HS-27A (cell line): ENCODE results near the gene ZDHHC1.

Source experiments
- DNase-seq: peaks from one replicate; pipeline ENCODE4 v3.0.0-alpha.2; 2012; ENCODE audit warnings: low read depth, missing footprints

Gene ZDHHC1

DNA sequence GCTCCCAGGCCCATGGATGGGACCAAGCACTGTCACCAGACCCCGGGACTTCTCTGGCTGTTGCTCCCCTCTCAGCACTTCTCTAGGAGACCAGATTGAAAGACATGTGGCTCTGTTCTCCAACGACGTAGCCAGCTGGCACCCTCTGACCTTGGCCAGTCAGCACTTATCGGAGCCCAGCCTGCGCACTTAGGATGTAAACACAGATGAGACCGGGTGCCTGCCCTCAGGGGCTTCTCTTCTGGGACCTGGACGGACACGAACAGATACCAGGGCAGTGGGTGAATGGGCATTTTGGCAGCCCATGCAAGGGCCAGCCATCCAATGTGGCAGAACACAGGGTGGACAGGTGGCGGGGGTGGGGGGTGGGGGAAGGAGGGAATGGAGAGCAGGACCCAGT is 6.6 kb downstream of the ZDHHC1 start:
- no peak for DNase-seq

DNA sequence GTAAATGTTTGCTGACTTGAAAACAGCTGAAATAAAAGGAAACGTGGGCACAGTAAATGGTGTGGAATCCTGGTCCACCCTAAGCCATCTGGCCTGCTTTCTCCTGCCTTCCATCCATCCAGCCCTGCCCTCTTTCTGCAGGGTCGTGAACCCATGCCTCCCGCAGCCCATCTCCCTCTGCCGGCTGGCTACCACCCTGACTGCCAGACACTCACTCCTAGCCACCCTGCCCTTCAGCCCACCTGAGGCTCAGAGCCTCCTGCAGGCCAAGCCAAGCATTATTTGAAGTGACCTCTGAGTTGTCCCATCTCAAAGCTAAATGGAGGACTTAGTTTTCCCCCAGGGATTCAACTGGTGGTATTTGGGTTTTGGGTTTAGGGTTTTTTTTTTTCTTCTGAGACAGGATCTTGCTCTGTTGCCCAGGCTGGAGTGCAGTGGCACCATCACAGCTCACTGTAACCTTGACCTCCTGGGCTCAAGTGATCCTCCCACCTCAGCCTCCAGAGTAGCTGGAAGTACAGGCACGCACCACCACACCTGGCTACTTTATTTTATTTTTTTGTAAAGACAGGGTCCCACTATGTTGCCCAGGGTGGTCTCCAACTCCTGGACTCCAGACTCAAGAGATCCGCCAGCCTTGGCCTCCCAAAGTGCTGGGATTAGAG is 8.4 kb downstream of the ZDHHC1 start:
- no peak for DNase-seq

DNA sequence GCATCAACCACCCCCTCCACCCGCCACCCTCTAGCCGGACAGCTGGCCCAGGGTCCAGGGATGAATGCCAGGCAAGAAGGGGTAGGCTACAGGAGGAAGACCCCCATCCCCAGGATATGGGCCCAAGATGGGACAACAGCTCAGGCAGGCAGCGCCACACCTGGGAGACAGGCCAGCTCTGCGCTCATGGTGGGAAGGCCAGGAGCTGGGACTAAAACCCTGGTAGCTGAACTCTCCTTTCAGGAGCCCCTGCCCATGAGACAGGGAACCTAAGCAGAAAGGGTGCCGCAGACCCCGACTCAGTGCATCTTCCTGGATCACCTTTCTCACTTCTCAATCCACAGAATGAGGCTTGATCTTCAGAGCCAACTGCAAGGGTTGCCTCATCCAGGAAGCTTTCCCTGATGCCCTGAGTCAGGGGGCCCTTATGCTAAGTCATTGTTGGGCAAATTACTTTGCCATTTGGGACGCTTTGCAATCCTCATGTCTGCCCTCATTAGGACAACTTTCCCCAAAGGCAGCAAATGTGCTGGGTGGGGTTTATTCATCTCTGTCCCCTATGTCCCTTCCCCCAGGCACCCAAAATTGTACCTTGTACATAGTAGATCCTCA is 9.0 kb downstream of the ZDHHC1 start:
- DNase-seq, result no peak

DNA sequence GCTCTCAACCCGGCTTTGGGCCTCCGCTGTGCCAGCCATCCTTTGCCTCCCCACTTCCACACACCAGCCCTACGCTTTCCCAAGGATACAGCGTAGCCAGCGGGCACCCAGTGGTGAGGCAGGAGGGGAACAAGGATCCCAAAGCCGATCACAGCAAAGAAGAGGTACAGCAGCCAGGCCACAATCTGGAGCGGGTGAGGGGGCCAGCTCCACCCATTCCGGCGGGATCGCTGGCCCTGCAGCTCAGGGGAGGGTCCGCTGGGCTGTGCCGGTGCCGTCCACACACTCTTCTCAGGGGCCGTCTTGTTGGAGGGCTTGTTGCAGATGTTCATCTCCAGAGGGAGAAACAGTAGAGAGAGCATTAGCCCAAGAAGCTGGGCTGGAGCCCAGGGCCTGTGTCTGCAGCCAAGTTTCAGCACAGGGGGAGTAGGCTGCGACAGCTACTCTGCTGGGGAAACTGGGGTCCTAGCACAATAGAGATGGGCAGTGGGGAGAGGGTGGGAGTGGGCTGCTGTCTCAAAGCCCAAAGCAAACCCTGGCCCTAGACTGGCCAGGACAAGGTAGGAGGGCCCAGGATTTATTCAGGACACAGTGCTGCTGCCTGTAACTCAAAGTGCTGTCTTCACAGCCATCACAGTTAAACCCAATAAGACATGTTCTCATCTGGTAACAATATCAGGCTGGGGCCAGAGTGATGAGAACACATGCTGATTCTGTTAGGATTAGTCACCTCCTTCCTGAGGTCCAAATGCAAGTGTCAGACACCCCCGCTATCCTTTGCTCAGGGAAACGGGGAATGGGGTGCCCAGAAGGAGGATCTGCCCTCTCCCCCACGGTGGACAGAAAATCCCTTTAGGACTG is 9.9 kb downstream of the ZDHHC1 start:
- DNase-seq, result no peak

DNA sequence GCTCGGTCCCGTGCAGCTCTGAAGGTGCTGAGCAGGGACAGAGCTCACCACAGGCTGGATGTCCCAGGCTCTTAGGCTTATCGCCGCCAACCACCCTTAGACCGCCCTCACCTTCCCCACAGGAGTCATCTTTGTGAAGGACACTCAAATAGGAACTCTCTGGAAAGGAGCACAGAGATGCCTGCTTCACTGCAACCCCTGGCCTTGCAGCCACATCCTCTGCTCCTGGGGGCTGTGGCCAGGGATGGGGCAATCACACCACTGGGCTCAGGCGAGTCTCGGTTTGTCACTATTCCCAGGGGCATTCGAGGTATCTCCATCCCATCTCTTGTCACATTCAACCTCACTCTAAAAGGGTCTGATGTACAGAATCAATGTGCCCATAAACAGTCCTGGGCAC is 10.9 kb downstream of the ZDHHC1 start:
- DNase-seq, result no peak

DNA sequence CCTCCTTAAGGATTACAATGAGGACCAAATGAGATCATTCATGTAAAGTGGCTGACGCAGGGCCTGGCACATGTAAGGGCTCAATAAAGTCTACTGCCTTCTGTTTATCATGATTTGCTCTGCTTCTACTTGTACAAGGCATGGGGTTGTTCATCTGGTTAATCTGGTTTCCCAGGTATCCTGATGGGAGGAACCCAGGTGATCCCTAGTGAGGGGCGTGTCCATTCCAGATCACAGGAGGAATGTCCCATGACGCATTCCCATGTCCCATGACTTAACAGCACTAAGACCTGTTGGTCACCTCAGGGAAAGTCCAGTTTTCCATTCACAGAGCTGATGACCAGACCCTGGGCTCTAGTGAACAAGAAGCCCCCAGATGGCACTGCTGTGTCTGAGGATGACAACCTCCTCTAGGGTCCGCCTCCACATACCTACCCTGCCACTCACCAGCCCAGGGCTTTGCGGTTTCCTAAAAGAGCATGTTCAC is 11.5 kb downstream of the ZDHHC1 start:
- no peak for DNase-seq

DNA sequence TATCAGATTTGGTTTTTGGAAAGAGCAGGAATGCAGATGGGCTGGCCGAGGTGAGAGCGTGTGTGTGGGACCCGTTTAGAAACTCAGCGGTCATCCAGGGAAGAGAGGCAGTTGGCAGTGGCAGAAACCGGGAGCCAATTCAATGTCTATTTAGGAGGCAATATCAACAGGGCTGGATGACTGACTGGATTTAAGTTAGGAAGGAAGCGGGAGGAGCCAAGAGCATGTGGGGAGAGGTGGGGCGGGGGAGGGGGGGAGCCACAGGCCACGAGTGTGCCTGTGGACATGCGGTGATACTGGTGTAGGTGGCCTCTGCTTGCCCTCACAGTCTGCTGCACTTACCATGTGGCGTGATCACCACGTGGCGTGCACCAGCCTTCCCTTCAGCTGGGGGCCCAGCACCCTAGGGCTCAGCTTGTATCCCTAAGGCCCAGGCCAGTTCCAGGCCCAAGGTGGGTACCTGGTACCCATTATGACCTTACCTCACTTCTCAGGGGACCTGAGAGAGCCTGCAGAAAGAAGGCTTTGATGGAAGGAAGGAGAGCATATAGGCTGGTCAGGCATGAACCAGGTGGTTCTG is 12.2 kb downstream of the ZDHHC1 start:
- no peak for DNase-seq

DNA sequence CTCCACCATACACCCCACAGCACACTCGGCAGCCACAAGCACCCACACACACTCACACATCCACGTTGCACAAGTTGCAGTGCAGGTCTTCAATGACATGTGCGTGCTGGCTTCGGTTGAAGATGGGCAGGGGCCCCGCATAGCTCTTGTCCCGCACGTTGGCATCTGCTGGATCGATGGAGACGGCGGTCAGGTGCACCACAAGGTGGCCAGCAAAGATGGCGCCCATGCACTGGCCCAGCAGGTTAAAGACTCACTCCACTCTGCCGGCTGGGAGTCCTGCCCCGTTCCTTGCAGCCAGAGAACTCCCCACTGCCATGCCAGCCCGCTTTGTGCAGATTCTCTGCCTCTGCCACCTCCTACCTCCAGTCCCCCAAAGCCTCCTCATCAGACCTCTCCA is 15.4 kb downstream of the ZDHHC1 start:
- no peak for DNase-seq

DNA sequence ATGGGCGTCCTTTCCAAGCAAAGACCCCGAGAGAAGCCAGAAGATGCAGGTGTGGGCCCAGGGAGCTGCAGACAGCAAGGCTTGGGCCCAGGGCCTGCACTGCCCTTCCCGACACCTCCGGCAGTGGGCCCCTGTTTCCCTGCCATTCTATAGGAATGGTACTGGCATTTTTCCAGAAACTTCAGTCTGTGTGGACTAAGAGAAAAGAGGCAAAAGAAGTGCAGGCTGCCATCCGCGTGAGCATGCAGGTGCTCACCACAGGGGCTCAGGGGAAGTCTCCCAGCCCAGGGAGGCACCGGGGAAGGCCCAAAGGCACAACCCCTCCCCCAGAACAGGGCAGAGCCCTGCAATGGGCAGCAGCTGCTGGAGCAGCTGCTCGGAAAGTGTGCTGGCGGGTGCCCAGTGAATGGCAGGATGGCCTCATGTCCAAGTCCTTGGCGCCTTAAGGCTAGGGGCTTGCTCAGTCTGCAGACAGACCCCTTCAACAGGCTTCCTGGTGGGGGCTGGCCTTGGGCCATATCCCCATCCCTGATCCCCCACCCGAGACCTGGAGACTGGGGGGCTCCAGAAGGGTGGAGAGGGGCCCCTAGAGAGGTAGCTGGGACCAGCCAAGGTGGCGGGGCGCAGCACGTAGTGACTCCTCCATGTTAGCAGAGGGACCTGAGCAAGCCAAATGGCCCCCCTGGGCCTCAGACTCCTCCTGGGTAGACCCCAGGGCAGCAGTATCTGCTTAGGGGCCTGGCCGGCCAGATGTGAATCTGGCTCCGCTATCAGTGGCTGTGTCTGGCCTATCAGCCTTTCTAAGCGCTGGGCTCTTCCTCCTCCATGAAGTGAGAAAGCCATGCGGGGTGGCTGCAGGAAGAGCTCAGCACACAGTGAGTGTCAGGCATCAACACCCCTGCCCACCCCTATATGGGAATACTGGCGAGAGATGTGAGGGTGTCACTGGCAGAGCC is 16.2 kb downstream of the ZDHHC1 start:
- no peak for DNase-seq

DNA sequence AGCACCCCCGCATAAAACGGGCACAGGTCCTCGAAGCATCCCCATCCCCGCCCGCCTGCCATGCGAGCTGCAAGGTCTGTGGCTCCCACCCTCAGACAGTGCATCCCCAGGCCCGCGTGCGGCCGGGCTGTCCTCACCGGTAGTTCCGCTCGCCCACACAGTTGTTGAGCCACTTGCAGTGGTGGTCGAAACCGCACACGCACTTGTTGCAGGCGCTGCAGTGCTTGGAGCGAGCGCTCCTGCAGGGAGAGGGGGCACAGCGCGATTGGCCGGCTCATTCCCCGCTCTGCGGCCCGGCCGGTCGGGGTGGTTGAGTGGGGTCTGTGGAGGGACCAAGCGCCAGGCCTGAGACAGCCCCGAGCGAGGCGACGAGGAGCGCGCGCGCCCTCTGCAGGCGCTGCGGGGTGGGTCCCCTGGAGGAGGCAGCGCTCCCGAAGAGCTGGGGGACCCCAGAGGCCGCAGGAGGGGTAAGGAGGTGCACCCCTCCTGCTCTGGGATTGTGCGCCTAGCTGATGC is 17.0 kb downstream of the ZDHHC1 start:
- DNase-seq, result no peak

DNA sequence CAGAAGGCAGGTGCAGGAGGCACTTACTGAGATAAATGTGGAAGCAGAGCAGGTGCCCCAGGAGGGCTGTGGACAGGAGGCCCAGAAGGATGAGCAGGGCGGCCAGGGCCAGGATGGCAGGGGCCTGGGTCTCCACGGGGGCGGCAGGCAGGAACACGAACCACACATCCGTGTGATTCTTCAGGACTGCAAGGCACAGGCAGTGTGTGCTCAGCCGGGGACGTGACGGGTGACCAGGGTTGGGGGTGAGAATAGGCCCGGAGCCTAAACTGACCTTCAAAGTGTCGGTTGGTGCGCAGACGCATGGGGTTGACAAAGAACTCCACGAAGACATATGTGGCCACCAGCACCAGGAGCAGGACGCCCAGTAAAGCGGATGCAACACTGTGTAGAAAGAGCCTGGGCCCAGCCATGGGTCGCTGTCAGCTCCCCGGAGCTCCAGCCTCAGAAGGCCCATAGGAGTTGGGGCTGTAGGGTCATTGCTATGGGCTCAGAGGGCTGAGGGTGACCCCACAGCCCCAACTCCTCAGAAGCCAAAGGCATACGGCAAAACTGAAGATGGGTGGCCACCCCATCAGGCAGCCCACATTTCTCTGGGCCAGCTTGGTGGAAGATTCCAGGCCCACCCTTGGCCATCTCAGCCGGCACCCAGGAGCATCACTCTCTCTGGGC is 17.6 kb downstream of the ZDHHC1 start:
- DNase-seq, result no peak

DNA sequence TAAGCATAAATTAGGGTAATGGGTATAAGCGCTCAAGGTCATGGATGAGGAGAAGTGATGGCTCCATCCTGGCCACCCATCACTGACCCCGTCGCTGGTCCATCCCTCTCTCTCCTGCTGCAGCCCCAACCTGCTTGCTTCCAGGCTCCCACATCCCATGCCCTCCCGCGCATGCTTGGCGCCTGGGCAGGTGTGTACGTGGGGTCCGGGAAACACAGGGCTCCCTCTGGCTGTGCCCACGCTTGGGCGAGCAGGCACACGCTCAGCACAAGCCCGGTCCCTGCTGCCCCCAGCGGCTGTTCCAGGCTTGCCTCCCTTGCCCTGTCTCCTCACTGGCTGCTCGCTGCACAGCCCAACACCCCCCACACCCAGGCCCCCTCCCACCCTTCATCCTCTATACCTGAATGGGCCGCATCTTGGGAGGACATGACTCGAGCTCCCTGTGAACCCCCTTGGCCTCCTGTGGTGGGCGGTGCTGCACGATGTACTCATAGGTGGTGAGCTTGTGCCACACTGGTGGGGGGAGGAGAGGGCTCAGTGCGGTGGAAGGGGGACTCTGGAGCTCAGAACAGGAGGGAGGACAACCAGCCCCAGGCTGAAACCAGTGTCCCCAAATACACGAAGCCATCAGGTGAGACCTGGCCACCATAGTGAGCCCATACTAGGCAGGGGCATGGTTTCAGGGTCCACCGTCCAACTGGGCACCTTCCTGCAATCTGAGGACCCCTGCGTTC is 18.3 kb downstream of the ZDHHC1 start:
- no peak for DNase-seq

DNA sequence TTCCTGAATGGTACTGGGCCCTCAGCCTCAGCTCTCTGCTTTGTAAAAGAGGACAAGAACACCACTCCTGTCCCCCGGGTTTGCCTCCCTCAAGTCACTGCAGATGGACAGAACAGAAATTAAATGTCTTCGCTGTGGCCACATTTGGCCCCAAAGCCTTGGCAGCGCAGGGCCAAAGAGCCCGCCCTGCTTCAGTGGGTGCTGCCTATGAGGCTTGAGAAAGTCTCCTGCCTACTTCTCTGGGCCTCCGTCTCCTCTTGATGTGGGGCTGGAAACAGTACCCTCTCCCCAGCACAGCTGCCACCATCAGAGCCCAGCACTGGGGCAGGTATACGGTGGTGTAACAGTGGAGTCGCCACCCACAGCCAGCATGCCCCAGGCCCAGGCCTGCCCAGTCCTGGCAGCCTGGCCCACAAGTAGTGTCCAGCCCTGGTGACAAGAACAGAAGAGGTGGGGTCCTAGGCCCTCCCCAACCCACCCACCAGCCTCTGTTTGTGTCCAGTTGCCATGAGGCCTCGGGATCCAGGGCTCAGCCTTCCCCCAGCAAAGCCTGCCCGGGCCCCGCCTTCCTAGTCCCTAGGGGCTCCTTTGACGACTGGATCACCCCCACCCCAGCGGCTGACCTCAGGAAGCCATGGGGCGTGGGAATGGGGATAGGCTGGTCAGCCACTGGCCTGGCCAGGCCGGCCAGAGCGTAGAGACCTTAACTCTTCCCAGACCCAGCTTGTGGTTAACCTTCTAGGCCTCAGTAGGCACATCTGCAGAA is 19.1 kb downstream of the ZDHHC1 start:
- no peak for DNase-seq

DNA sequence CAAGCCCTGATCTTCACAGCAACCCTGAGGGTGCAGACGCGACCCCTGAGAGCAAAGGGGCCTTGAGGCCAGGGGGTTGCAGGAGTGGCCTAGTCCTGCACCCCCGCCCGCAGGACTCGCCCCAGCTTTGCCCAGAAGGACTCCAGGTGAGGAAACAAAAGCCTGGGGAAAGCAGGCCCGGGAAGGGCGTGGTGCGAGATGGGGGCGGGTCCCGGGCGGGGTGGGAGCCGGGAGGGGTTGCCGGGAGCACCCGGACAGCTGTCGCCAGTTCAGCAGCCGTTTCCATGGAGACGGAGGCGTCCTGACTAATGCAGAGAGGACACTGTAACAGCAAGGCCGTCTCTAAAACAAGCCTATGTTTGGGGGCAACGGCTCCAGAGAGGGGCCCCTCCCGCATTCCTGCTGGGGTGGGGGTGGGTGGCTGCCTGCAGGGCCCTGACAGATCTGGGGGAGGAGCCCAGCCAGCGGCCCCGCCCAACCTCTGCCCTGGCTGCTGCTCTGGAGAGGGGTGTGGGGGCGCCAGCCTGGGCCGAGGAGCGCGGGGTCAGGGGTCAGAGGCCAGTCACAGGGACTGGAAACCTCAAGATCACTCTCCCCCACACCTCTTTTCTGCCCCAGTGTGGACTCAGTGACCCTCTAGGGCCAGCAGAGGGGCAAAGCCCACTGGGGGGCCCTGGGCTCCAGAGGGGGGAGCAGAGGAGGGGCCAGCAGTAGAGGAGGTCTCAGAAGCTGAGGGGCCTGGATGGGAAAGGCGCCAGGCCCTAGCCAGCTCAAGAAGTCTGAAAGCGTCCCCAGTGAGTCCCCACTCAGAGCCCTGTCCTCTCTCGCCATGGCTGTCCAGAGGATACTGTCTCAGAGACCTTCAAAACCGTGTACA is 19.9 kb downstream of the ZDHHC1 start:
- no peak for DNase-seq

DNA sequence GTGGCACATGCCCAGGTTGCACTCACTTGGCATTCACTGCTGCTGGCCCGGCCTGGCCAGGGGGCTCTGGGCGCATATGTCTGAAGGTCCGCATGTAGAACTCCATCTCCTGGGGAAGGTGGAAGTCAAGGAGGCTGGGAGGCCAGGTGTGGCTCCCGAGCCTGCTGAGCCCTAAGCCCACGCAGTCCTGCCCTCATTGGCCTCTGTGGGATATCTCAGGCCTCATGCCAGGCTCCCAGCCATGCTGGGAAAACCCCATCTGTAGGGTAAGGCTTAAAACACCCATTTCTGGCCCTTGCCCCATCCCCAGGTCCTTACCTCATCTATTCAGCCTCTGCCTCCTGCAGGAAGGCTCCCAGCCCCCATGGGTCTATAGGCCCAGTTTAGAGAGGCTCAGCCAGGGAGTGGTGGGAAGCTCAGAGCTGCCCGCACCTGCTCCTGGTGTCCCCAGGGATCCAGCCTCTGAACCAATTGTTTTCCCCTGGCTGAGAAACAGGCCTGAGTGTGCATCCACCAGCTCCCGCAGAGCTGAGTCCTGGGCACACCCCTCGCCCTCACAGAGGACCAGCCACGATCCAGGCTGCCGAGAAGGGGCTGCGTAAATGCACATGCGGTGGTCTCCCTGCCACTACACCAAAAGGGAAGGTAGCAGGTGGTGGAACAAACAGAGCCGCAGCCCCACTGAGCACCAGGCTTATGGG is 20.7 kb downstream of the ZDHHC1 start:
- DNase-seq, result no peak

DNA sequence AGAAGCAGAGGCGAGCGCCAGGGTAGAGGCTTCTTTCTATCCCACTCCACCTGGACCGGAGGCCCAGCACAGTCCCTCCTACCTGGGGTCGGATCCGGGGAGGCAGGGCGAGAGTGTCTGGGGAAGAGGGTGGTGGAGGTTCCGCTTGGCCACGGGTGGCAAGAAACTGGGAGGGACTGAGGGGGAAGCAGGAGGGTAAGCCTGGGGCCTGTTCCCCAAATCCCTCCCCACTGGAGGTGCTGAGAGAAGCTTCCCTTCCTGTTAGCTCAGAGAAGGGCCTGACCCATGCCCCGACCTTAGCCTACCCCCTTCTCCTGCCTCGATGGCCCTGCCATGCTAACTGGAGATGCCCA is 21.2 kb downstream of the ZDHHC1 start:
- no peak for DNase-seq
